Right lobe of liver (tissue), 6 donors: ENCODE data around the gene DNAH2. TPM values are rescaled to one million over a fixed set of nuclear protein-coding genes. Genes with fewer than 3 reads are reported as not detected.

Source experiments
- ATAC-seq, 4 donors: fragments of 200-7000 bp; cut with Tn5 transposase; one replicate each; pipeline ENCODE4 v1.9.1; 2020; ENCODE audit warnings: mild to moderate bottlenecking in 4 of 4, moderate library complexity in 4 of 4
- DNase-seq, 3 donors: peaks; one replicate each; pipeline ENCODE4 v3.0.0-alpha.2; 2020
- H3K27ac ChIP-seq, 3 donors: fragments of 200-600 bp; one replicate each; pipeline ENCODE4 v1.8.0; 2022
- H3K27me3 ChIP-seq, 2 donors: fragments of 200-600 bp; one replicate each; pipeline ENCODE4 v1.8.0; 2022
- H3K36me3 ChIP-seq, 4 donors: fragments of 200-600 bp; sonication (generic) in 1 of 4; one replicate each; pipeline versions ENCODE4 v1.5.1 to v1.8.0; 2017 to 2022; ENCODE audit warnings: control low read depth in 1 of 4
- H3K4me1 ChIP-seq, 4 donors: fragments of 200-600 bp; sonication (generic) in 1 of 4; one replicate each; pipeline versions ENCODE4 v1.5.1 to v1.8.0; 2017 to 2022; ENCODE audit warnings: control low read depth in 1 of 4
- H3K4me3 ChIP-seq, 3 donors: fragments of 200-600 bp; one replicate each; pipeline ENCODE4 v1.8.0; 2022
- H3K9me3 ChIP-seq, 4 donors: fragments of 200-600 bp; sonication (generic) in 1 of 4; one replicate each; pipeline versions ENCODE4 v1.5.1 to v1.8.0; 2017 to 2022; ENCODE audit warnings: control low read depth in 1 of 4
- CTCF ChIP-seq, 4 donors: fragments of 200-600 bp in 3 of 4; fragments of 450-650 bp in 1 of 4; IDR thresholded peaks; one replicate each; pipeline versions ENCODE4 v1.5.1 to v1.8.0; 2016 to 2022; ENCODE audit warnings: antibody characterized with exemption in 4 of 4, mild to moderate bottlenecking in 2 of 4
- POLR2A ChIP-seq: fragments of 450-650 bp; IDR thresholded peaks from one replicate; pipeline ENCODE4 v1.6.1; 2017; ENCODE audit warnings: antibody characterized with exemption, mild to moderate bottlenecking
- WGBS: methylation state at CpG from one replicate; pipeline ENCODE4 v1.1.6; 2018; ENCODE audit warnings: low coverage, low lambda C conversion rate; ENCODE audit not compliant: insufficient coverage; ENCODE audit errors: missing lambda C conversion rate; 5-methylcytosine and 5-hydroxymethylcytosine counted together
- intact Hi-C, 2 donors: fragments of 100-400 bp; cut with DNase I; formaldehyde crosslinking; loops; one replicate each; pipeline versions ENCODE4 v1.11.2 to v1.14.1; 2022
- total RNA-seq, 6 experiments: library from RNA; depleted of rRNA in 2 of 6; stranded (reverse); fragments of >200 nt in 2 of 6; fragmentation: NEBNext Ultra II Directional in 3 of 6; extraction: Animal tissue kit (Norgen Biotek cat#: 25700) in 3 of 6; gene quantifications; one replicate each; pipeline versions ENCODE4 v1.1.0 to v1.2.4, GENCODE V29; 2016 to 2023
- donor health status: DM: no; HTN: yes; CAD: no.
- donor health status: DM: no; HTN: no; CAD: no.
- donor health status: DM: no; HTN: no; CAD: no.
- donor health status: DM: no; HTN: yes; CAD: no.
- donor health status: DM: no; HTN: yes; CAD: no.

DNAH2 gene
- total RNA-seq, 6 experiments from 2014 or later, result 0.12 to 0.38 (median 0.27) TPM

GRCh38 chr17:7840441-7840840 lies 122.9 kb downstream of the DNAH2 start:
- H3K4me3 ChIP-seq, result no peak overlapping the region
- WGBS, result 62% methylated on average over 1 of the region's 1 CpG

GRCh38 chr17:7840875-7841274 lies 123.3 kb downstream of the DNAH2 start:
- no peak for DNase-seq
- Histone ChIP-seq H3K36me3 (peaks cover 0 to 9% (median 0%) of the 10 kb centered on the region in 4 donors), H3K4me1 (peaks cover 0 to 42% (median 10%) of the 10 kb centered on the region in 4 donors), H3K27ac (peak overlapping the region; percentile 99), H3K27me3 (no peaks in the 10 kb centered on the region), H3K9me3 (no peaks in the 10 kb centered on the region), H3K4me3 (peak overlapping the region; percentile 73 to 98 (median 81))
- WGBS, result 13% methylated on average over 1 of the region's 1 CpG
- intact Hi-C loops, result no loop called here
- ATAC-seq, result no peak
- TF ChIP-seq CTCF (IDR thresholded peaks at IDR 0.05) (no peak), POLR2A (no peak)

More at GRCh38 chr17:7840441-7840840, 122.9 kb downstream of the DNAH2 start:
- ATAC-seq, result no peak
- Histone ChIP-seq H3K36me3 (peaks cover 0 to 4% (median 0%) of the 10 kb centered on the region in 4 donors), H3K4me1 (peaks cover 0 to 39% (median 8%) of the 10 kb centered on the region in 4 donors), H3K27ac (peak overlapping the region in 1 of 3 donors; percentile 99), H3K27me3 (no peaks in the 10 kb centered on the region), H3K9me3 (no peaks in the 10 kb centered on the region)
- TF ChIP-seq POLR2A (no peak), CTCF (IDR thresholded peaks at IDR 0.05) (no peak)
- intact Hi-C loops, result no loop called here
- DNase-seq, result no peak

GRCh38 chr17:7841396-7841914 lies 123.9 kb downstream of the DNAH2 start:
- H3K4me1 ChIP-seq, result peaks cover 0 to 42% (median 10%) of the 10 kb centered on the region in 4 donors
- H3K4me3 ChIP-seq, result peak overlapping the region; percentile 73 to 98 (median 81)
- ATAC-seq (peak; percentile 30 to 49 (median 41)), DNase-seq (peak; percentile 85 to 95 (median 90))
- WGBS, result 3% methylated on average over 13 of the region's 34 CpGs
- TF ChIP-seq CTCF (IDR thresholded peaks at IDR 0.05), result peak; percentile 15 to 42 (median 30)
- TF ChIP-seq POLR2A, result peak; percentile 29
- intact Hi-C loops, result no loop called here
- H3K27me3 ChIP-seq, result no peaks in the 10 kb centered on the region
- H3K27ac ChIP-seq, result peak overlapping the region; percentile 99
- no peaks in the 10 kb centered on the region for H3K9me3 ChIP-seq
- H3K36me3 ChIP-seq, result peaks cover 0 to 15% (median 3%) of the 10 kb centered on the region in 4 donors

- TF ChIP-seq POLR2A (no peak), CTCF (IDR thresholded peaks at IDR 0.05) (no peak)
- no peaks in the 10 kb centered on the region for H3K9me3 ChIP-seq
- ATAC-seq (peak; percentile 54 to 66 (median 60)), DNase-seq (peak; percentile 92 to 94 (median 93))
- no peaks in the 10 kb centered on the region for H3K27me3 ChIP-seq
- H3K4me1 ChIP-seq, result peaks cover 0 to 42% (median 10%) of the 10 kb centered on the region in 4 donors
- peak overlapping the region; percentile 99 for H3K27ac ChIP-seq
- WGBS, result 1% methylated on average over 12 of the region's 46 CpGs
- intact Hi-C loops, result no loop called here
- peak overlapping the region; percentile 73 to 98 (median 81) for H3K4me3 ChIP-seq
- peaks cover 0 to 15% (median 4%) of the 10 kb centered on the region in 4 donors for H3K36me3 ChIP-seq
Observed at GRCh38 chr17:7841915-7842379, 124.4 kb downstream of the DNAH2 start.
